GM21367 (cell line): ENCODE results near the gene EIF4A3.
"Not testable (repeated sequence)": the region's sequence is repeated elsewhere in the genome, so short reads cannot be mapped to it uniquely, and the experiment has no call there.

Source experiments
- ATAC-seq: cut with Tn5 transposase; IDR thresholded peaks from one replicate; pipeline ENCODE4 v1.9.1; 2021; ENCODE audit not compliant: unreplicated experiment

The EIF4A3 gene

DNA sequence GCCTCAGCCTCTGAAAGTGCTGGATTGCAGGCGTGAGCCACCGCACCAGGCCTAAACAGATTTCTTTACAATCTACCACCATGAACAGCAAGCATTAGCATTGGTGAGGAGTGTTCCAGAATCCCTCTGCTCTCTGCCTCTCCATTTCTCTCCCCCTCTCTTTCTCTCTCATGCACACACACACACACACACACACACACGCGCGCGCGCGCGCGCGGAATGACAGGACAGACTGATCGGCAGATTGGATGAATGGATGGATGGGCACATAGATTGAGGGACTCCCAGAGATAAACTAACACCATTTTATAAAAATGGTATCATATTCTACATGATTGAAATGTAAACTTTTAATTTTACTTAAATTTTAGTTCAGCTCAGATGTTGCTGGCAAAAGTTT lies 26.2 kb upstream of the EIF4A3 start:
- ATAC-seq: no peak

DNA sequence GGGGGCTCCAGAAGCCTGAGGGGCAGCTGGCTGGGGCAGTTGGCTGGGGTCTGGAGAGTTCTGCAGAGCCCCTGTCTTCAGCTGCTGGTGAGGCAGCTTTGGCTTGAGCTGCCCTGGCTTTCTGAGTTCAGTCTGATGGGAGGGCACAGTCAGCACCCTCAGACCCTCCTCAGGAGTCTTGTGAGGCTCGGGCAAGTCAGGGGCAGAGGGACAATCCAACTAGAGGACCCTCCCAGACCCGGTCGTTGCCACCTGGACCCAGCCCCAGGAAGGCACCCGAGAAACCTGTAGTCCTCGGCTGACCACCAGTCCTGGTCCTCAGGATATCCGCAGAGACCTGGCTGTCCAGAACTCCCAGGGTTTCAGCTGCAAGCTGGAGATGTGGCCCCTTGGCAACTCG lies 24.8 kb upstream of the EIF4A3 start:
- ATAC-seq: no peak

DNA sequence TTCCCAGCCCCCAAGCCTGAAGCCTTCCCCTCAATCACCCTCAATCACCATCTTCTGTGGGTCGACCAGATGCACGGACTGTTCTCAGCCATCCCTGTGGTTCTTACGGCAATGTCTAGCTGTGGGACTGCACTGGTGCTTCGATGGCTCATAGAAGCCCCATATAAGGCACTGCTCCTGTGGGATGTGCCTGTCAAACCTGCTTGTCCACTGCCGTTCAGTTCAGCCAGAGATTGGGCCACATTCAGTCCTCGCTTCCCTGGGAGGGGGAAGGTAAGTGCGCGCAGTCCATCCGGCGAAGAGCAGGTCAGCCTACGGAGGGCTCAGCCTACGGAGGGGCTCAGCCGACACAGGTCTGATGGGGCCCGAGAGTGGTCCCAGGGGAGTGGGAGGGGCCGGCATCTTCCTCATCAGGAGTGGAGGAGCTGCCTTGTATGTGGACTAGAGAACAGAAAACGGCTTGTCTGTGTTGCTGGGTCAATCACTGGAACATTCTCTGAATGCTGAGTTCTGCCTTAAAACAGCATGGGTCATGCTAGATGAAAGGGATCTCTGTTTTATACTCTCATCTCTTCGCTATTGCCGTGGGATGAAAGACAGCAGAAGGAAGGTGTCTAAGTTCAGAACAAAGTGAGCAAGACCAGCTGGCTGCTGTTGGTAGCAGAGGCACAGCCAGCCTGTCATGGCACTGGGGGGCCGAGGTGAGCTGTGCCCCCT lies 23.0 kb upstream of the EIF4A3 start, which contains the start of gene CARD14:
CARD14 (plus strand) TSS at position 247 of the 717 bp plus-strand sequence. CDS start 11,409 bp downstream, outside the sequence.
- no peak for ATAC-seq

DNA sequence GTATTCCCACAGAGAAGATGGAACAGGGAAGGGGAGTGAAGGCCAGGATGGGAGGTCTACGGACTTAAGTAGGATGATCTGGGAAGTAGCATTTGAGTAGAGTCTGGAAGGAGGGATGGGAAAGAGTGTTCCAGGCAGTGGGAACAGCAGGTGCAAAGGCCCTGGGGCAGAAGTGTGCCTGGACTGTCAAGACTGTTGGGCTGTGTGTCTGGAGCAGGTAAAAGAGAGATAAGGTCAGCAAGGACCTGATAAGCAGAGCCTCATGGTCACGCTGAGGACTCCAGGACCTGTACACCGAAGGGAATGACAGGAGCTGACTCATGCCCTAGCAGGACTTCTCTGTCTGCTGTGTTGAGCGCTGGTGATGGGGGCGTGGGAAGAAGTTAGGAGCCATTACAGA lies 22.2 kb upstream of the EIF4A3 start:
- no peak for ATAC-seq

DNA sequence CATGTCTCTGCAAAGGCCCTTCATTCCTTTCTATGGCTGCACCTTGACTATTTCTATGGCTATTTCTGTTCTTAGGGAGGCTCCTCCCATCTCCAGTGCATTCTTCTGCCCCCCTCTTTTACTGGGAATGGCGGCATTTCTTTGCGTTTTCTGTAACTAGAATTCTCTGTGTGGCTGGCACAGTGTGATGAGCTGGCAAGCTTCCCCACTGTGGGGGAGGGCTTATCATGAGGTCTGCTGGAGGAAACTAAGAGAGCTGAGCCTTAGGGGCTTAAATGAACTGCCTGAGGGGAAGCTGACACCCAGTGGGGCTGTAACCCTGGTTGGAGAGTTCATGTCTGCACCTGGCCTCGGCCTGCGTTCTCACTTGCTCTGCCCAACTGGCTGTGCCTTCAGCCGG lies 21.4 kb upstream of the EIF4A3 start:
- ATAC-seq: no peak

DNA sequence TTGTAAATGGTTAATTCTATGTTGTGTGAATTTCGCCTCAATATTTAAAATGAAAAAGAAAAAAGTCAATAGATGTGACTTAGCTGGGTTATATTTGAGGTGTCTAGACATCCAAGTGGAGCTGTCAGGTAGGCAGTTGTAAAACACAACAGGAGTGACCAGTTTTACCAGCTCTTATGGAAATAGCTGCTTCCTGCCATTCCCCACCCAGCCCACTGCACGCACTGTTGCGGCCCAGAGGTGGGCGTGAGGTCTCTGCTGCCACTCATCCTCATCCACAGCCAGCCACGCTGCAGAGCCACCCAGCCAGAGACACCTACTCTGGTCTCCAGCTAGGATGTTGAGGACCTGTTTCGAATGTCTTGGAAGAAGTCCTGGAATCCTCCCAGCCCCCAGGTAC lies 19.5 kb upstream of the EIF4A3 start:
- ATAC-seq: no peak

DNA sequence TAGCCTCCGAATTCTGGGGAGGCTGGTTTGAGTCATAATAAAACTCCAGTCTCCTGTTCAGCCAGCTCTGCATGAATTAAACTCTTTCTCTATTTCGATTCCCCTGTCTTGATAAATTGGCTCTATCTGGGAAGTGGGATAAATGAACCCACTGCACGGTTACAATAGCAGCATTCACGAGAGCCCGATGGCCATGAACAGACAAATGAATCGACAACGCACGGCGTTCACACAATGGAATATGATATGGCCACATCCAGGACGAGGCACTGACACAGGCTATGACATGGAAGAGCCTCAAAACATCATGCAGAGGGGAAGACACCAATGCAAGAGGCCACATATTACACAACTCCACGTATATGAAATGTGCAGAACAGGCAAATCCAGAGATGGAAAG lies 17.3 kb upstream of the EIF4A3 start:
- ATAC-seq: no peak

DNA sequence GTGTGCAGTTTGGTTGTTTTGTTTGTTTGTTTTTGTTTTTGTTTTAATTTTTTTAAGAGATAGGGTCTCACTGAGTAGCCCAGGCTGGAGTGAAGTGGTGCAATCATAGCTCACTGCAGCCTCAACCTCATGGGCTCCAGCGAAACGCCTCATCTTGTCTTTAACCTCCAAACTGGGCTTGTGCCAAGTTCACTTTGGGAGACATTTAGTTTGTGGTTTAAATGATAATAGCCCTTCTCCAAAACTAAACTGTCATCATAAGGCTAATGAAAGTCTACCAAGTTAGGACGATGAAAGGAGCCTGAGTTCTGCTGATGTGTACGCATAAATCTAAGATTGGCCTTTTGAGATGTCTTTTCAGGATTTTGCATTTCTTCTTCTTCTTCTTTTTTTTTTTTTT lies 16.4 kb upstream of the EIF4A3 start:
- ATAC-seq: no peak

DNA sequence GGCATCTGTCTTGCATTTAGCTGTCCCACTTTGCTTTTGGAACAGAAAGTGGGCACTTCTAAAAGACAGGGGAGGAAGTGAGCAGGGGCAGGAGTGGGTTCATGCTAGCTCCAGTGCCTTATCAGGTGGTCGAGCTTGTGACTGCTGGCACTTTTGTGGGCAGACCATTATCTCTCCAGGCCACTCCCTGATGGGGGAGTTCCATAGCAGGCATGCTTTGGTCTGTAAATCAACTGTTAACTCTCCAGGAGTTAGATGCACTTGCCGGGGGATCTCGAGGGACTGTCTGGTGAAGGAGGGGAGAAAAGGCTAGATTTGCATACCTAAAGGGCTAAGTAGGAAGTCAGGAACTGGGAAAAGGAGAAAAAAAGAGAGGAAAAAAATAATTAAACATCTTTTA lies 13.6 kb upstream of the EIF4A3 start:
- ATAC-seq: no peak

DNA sequence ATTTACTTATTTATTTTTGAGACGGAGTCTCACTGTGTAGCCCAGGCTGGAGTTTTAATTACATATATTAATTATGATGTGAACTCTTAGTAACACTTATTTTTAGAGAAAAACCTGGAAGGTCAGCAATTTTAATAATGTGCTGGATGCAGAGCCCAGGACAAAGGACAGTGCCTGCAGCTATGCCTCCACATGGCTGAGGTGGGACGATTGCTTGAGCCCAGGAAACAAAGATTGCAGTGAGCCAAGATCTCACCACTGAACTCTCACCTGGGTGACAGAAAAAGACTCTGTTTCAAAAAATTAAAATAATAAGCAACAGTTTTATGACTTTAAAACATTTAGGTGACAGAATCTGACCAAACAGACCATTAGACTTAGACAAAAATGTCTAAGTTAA lies 11.9 kb upstream of the EIF4A3 start:
- ATAC-seq: no peak

DNA sequence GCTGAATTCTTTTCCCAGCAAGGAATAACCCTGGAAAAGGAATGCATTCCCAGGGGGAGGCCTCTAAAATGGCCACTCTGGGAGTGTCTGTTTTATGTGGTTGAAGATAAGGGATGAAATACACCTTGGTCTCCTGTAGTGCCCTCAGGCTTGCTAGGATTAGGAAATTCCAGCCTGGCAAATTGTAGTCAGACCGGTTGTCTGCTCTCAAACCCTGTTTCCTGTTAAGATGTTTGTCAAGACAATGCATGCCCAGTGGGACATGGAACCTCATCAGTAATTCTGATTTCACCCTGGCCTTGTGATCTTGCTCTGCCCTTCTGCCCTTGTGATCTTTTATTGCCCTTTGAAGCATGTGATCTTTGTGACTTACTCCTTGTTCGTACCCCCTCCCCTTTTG lies 8.7 kb upstream of the EIF4A3 start:
- ATAC-seq: not testable (repeated sequence)

DNA sequence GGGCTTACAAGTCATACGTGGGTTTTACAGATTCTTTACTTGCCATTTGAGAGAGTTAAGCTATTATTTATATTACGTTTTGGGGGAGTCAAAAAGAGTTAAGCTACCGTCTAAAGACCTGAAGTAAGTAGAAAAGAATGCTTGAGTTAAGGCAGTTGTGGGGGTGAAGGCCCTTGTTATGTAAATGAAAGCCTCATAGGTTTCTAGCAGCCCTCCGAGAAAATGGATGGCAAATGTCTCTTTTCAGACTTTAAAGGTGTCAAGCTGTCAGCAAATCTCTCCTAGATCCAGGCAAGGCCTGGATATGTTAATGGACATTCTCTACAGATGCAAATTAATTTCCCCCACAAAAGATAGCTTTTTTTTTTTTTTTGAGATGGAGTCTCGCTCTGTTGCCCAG lies 7.2 kb upstream of the EIF4A3 start:
- no peak for ATAC-seq

DNA sequence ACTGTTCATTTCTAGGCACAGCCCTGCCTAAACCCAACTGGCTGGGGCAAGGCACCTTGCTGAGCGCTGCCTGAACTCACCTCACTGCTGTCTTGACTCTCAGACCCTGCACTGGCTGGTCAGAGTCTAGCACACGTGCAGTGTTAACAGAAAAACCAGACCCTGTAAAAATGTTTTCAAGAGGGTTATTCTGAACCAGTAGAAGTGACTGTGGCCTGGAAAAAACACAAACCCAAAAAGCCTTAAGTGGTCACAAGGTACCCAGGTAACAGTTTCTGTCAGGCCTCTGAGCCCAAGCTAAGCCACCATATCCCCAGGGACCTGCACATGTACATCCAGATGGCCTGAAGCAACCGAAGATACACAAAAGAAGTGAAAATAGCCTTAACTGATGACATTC lies 6.1 kb upstream of the EIF4A3 start:
- ATAC-seq: peak; percentile 44

DNA sequence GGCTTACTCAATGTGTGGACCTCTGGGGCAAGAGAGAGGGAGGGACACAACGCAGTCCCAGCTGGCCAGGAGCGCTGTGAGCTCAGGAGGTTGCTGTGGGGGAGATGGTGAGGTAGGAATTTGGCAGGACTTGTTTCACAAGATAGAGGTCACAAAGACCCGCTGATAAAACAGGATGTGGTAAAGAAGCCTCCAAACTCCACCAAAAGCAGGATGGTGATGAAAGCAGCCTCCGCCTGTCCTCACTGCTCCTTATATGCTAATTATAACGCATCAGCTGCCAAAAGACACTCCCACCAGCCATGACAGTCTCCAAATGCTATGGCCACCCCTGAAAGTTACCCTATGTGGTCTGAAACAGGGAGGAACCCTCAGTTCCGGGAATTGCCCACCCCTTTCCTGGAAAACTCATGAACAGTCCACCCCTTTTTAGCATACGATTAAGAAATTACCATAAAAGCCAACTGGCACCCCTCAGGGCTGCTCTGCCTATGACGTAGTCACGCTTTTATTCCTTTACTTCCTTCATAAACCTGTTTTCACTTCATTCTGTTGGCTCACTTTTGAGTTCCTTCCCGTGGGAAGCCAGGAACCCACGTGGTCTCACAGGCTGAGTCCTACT lies 5.3 kb upstream of the EIF4A3 start:
- ATAC-seq: no peak

DNA sequence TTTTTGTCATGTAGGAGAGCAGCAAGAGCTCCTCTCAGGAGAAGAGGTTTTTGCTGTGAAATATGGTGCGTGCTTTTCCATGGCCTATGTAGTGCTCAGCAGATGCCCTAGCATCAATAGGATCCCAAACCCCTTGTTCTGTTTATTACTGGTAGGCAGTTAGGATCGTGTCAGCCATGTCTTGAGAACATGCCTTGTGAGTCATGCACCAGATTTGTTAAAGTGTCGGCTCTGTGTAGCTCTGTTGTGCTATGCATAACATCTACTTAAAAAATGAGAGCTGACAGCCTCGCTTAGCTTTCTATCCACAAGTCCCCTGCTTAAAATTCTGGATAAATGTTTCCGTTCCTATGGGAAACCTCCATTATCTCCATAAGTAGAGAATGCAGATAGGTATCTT lies 4.4 kb upstream of the EIF4A3 start:
- no peak for ATAC-seq

DNA sequence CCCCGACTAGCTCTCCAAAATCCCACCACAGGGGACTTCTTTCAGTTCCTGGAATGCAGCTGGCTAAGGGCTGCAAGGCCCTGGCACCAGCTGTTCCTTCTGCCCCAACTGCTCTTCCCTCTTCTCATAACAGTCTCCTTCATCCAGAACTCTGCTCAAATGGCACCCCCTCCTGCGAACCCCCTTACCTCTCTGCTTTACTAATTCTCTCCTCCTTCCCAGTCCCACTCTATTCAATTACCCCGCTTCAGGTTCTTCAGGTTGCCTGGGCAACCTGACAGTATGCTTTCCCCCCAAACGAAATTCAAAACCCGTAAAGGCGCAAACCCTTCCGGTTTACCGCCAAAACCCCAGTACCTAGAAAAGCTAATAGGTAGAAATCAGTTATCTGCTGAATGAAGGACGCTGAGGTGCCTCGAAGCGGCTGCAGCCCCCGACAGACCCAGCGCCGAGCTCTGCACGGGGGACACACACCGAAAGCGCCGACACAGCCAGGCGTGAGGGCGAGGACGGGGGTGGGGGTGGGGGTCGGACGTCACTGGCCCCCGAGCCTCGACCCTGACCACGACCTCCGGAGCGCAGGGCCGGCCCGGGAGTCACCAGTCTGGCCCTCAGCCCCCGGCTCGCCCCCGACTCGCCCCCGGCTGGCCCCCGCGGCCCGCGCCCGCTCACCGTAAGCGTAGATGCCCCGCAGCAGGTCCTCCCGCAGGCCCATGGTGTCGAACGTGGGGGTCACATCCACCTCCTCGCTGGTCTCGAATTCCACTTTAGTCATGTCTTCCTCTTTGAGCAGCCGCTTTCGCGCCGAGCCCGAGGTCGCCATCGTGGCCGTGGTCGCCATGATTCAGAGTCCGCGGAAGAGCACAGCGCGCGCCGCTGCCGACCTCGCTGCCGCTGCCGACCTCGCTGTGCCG lies 550 bp downstream of the EIF4A3 start:
- peak; percentile 15 for ATAC-seq

DNA sequence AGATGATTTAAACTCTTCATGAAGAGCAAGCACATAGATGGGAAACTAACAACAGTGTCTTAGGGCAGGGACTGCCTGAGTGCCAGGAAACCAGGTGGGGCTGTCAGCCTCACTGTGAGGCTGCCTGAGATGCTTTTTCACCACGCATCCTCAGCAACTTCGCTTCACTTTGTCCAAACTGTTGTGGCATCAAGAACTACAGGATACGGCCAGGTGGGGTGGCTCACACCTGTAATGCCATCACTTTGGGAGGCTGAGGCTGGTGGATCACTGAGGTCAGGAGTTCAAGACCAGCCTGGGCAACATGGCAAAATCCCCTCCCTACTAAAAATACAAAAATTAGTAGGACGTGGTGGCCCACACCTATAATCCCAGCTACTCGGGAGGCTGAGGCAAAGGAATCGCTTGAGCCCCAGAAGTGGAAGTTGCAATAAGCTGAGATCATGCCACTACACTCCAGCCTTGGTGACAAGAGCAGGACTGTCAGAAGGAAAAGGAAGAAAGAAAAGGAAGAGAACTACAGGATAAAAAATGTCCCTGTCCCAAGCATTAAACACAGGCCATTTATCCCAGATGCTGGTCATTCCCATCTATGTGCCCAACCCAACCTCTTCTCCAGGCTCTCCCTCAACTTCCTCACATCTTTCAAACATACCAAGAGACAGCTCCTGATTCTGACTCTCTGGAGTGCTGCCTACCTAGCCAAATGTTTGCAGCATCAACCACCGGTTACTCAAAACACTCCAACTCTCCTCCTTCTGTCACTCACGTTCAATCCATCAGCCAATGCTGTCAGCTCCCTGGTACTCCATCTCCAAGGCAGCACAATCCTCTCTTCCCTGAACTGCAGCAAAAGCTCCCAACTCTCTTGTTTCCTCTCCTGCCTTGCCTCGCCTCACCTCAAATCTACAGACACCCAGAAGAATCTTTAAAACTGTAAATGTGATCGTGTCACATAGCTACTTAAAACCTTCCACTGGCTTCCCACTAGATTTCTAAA lies 1.6 kb downstream of the EIF4A3 start:
- no peak for ATAC-seq

DNA sequence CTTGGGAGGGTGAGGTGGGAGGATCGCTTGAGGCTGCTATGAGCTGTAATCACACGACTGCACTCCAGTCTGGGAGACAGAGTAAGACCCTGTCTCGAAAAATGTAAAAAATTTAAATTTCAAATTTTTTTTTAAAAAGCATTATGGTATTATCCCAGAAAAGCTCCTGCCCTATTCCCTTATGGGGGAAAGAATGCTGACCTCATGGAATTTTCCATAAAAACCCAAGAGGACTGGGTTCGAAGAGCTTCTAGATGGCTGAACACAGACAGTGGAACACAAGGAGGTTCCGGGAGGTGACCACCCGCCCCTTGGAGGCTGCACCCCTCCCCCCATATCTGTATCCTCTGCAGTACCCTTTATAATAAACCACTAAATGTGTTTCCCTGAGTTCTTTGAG lies 4.0 kb downstream of the EIF4A3 start:
- ATAC-seq: no peak

DNA sequence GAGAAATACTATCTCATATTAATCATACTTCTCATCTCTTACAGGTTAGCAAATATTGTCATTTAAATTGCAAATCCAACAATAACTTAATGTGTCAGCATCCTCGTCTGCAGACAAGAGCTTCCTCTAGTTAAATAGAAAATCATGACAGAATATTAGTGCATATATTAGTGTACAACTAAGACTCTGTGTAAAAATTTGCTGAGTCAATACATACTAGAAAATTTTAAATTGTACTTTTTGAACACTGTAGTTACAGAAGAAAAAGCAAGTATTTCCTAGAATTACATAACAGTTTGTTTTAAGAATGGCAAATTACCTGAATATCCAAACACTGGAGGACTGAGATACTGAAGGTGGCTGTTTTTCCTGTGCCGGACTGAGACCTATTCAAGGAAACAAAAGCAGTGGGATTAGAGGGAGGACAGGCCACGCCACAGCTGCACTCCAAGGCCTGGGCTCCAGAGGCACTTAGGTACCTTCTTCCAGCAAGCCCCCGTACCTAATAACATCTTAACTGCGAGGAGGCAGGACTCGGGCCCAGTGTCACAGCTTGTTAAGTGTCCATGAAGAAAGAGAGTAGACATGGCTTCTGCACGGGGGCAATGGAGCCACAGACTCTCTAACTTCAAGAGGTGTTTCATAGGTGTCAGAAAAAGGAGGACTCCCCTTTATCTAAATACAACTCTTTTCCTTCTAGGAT lies 5.3 kb downstream of the EIF4A3 start:
- no peak for ATAC-seq

DNA sequence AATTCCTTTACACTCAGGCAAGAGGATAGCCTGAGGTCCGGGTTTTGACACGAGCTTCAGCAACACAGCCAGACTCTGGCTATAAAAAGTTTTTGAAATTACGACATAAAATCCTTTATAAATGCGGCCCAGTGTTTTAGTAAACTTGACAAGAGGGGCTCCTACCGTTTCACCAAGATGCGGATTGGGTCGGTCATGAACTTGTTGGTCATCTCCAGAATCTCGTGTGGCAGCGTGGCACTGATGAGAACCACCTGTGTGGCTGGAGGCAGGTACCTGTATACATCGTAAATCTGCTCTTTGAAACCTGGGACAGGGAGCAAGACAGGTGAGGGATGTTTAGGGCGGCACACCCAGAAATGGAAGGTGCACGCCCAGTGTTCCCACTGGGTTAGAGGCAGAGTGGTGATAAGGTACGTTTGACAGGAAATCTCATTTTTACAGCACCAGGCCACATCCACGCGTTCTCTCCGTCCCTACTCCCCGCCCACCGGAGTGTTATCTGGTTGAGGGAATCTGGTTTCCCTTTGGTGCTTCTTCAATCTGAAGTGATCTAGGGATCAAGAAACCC lies 8.0 kb downstream of the EIF4A3 start:
- no peak for ATAC-seq
